ENCODE results near the gene CUBN.

- no peak for TF ChIP-seq EZH2phosphoT487 (IDR thresholded peaks at IDR 0.05; ENCODE audit: insufficient read depth, low read depth)
- no peak for TF ChIP-seq EZH2 (IDR thresholded peaks at IDR 0.05; ENCODE audit: insufficient read depth, poor library complexity, severe bottlenecking)
Observed at GRCh38 chr10:17113889-17114540, 15.6 kb downstream of the CUBN start.
